ENCODE results near the gene PGM1. TPM values are rescaled to one million over a fixed set of nuclear protein-coding genes. Genes with fewer than 3 reads are reported as not detected.

The PGM1 gene
- total RNA-seq, 2 donors from 2014 or later, result 34.1 to 36.1 TPM

DNA sequence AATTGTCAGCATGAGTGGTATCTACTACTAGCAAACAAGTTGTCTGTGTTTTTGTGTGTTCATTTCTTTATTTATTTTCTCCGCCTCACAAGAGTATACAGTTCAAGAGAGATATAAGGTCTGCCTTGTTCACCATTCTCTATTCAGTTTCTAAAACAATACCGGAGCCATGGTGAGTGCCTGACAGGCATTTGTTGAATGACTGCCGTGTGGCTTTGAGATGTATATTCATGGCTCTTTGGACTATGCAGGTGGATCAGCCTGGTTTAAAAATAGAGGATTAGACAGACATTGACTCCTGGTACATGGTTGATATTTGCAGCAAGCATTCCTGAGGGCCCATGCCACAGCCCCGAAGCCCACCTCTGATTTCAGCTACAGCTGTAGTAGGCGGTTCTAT is 89.7 kb downstream of the PGM1 start:
- no peak for ATAC-seq (replicated peaks in 1 of 2)
- H3K36me3 Mint-ChIP-seq (ENCODE audit: insufficient read depth in 2 of 2), result peaks cover 0 to 3% of the 10 kb centered on the region in 2 donors
- H3K4me3 Mint-ChIP-seq, result no peak overlapping the region
- no peaks in the 10 kb centered on the region for H3K4me1 Mint-ChIP-seq (ENCODE audit: low read depth)
- no peak for DNase-seq
- no peak overlapping the region for H3K27ac Mint-ChIP-seq
- peaks cover 0 to 6% of the 10 kb centered on the region in 2 donors for H3K9me3 Mint-ChIP-seq
- H3K27me3 Mint-ChIP-seq (ENCODE audit: low read depth), result peaks cover 9% of the 10 kb centered on the region

DNA sequence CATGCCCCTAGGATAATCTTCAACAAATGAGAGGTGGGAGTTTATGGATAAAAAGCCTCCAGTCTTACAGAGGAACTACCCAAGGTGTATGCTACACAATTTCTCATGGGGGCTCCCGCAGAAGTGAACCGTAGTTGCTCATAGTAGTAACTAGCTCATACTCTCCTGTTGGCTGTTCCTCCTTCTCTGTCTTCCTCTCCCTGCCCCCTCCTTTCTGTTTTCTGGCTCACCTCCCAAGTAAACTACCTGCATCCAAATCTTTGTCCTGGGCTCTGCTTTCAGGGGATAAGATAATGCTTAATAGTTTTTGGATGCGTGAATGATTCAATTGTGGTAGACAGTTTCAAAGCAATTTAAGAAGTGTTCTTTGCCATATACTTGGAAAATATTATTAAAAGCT is 90.5 kb downstream of the PGM1 start:
- DNase-seq, result no peak
- H3K4me1 Mint-ChIP-seq (ENCODE audit: low read depth), result no peaks in the 10 kb centered on the region
- peaks cover 0 to 6% of the 10 kb centered on the region in 2 donors for H3K9me3 Mint-ChIP-seq
- no peak for ATAC-seq (replicated peaks in 1 of 2)
- H3K4me3 Mint-ChIP-seq, result no peak overlapping the region
- H3K27ac Mint-ChIP-seq, result no peak overlapping the region
- H3K36me3 Mint-ChIP-seq (ENCODE audit: insufficient read depth in 2 of 2), result peaks cover 0 to 3% of the 10 kb centered on the region in 2 donors
- peaks cover 9% of the 10 kb centered on the region for H3K27me3 Mint-ChIP-seq (ENCODE audit: low read depth)

DNA sequence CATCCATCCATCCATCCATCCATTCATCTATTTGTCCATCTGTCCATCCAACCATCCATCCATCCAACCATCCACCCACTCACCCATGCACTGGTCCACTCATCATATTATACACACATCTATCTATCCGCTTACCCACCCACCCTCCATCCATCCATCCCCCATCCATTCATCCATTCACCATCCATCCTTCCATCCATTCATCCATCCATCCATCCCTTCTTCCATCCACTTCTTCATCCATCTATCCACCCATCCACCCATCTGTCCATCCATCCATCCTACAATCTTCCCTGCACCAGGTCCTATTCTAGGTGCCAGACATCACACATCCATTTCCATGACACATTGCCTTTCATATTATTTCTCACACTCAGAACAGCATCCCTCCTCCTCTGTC is 93.5 kb downstream of the PGM1 start:
- DNase-seq, result no peak
- ATAC-seq (replicated peaks in 1 of 2), result no peak
- no peaks in the 10 kb centered on the region for H3K9me3 Mint-ChIP-seq
- H3K27me3 Mint-ChIP-seq (ENCODE audit: low read depth), result peaks cover 9% of the 10 kb centered on the region
- no peak overlapping the region for H3K27ac Mint-ChIP-seq
- H3K4me3 Mint-ChIP-seq, result no peak overlapping the region
- H3K36me3 Mint-ChIP-seq (ENCODE audit: insufficient read depth in 2 of 2), result no peaks in the 10 kb centered on the region
- no peaks in the 10 kb centered on the region for H3K4me1 Mint-ChIP-seq (ENCODE audit: low read depth)

DNA sequence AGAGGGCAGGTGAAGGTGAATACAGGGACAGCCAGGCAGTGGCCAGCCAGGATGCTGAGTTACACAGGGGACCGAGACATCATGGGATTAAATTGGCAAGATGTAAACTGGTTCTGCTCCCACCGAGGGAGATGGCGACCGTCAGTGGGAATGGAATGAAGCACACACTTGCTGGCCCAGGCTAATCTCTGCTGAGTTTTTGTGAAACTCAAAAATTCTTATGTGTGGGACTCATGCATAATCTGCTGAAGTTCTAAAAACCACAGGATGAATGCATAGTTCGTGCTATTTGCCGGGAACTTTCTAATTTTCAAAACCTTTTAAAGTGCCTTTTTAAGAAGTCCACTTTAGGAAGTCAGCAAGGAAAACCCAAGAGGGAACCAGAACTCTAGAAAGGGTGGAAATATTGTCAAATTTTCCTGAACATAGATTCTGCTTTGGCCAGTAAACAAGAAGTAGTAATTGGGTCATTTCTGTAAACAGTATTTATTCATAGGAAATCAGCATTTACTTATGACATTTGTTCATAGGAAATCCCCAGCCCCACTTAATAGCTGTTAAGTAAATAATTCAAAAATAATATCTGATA is 95.2 kb downstream of the PGM1 start:
- Mint-ChIP-seq H3K9me3 (no peaks in the 10 kb centered on the region), H3K36me3 (ENCODE audit: insufficient read depth in 2 of 2) (no peaks in the 10 kb centered on the region), H3K4me3 (no peak overlapping the region), H3K27ac (no peak overlapping the region), H3K27me3 (ENCODE audit: low read depth) (peaks cover 9% of the 10 kb centered on the region), H3K4me1 (ENCODE audit: low read depth) (peaks cover 4% of the 10 kb centered on the region)
- DNase-seq (no peak), ATAC-seq (replicated peaks in 1 of 2) (no peak)

DNA sequence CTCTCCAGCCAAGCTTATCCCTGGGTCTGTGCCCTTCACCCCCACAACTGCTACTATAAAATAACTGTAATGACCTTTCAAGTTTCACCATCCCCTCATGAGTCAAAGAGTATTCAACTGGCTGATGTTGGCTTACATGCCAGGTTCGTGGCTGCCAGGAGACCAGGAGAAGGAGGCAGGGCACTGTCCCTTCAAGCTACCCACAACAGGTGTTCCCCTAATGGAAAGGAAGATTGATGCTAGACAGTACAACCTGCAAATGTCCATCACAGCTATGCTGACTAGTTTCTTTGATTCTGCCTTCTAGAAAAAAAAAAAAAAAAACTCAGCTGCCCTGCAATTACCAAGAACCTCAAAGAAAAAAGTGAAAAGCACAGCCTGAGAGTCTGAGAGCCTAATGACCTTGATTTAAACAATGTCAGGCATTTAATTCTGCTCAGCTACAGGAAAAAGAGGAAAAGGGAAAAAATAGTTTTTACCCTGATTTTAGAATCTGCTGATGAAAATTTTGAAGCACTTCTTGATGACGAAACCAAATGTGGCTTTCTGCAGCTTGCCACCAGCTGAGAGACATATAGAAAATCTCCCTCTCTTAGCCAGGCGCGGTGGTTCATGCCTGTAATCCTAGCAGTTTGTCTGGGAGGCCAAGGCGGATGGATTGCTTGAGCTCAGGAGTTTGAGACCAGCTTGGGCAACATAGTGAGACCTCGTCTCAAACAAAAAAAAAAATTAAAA is 97.9 kb downstream of the PGM1 start:
- ATAC-seq (replicated peaks in 1 of 2) (no peak), DNase-seq (no peak)
- H3K4me3 Mint-ChIP-seq, result no peak overlapping the region
- peaks cover 4% of the 10 kb centered on the region for H3K4me1 Mint-ChIP-seq (ENCODE audit: low read depth)
- no peaks in the 10 kb centered on the region for H3K36me3 Mint-ChIP-seq (ENCODE audit: insufficient read depth in 2 of 2)
- H3K9me3 Mint-ChIP-seq, result no peaks in the 10 kb centered on the region
- H3K27me3 Mint-ChIP-seq (ENCODE audit: low read depth), result peaks cover 9% of the 10 kb centered on the region
- peak overlapping the region; percentile 16 for H3K27ac Mint-ChIP-seq

DNA sequence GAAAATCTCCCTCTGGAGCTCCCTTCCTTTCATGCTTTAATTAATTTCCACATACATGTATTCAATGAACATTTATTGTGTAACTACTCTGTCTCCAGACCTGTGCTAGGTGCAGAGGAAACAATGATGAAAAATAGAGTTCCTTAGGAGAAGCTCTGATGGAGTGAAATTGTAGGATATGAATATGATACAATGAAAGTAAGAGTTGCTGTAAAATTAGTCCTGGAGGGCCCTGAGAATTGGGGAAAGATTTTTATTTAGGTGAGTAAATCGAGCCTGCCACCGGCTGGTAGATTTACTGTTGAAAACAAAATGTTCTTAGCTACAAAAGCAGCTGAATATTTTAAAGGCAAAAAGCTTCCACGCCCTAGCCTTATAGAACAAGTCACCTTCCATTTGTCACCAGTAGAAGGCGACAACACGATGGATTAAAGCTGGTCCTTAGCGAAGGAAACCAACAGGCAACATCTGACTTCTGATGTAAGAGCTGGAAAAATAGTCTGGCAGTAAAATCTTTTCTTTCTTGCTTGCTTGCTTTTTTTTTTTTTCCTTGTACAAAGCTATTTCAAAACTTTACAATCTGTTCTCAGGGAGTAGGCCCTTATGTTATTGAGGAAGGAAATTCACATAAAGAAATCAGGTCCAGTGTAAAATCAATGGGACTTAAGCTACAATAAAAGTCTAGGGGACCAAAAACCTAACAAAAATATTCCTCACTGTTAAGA is 98.7 kb downstream of the PGM1 start:
- no peak overlapping the region for H3K27ac Mint-ChIP-seq
- no peak overlapping the region for H3K4me3 Mint-ChIP-seq
- peak; percentile 32 to 47 for DNase-seq
- no peaks in the 10 kb centered on the region for H3K9me3 Mint-ChIP-seq
- H3K4me1 Mint-ChIP-seq (ENCODE audit: low read depth), result peaks cover 4% of the 10 kb centered on the region
- peak; percentile 78 to 81 for ATAC-seq (replicated peaks in 1 of 2)
- peaks cover 4% of the 10 kb centered on the region for H3K27me3 Mint-ChIP-seq (ENCODE audit: low read depth)
- no peaks in the 10 kb centered on the region for H3K36me3 Mint-ChIP-seq (ENCODE audit: insufficient read depth in 2 of 2)

DNA sequence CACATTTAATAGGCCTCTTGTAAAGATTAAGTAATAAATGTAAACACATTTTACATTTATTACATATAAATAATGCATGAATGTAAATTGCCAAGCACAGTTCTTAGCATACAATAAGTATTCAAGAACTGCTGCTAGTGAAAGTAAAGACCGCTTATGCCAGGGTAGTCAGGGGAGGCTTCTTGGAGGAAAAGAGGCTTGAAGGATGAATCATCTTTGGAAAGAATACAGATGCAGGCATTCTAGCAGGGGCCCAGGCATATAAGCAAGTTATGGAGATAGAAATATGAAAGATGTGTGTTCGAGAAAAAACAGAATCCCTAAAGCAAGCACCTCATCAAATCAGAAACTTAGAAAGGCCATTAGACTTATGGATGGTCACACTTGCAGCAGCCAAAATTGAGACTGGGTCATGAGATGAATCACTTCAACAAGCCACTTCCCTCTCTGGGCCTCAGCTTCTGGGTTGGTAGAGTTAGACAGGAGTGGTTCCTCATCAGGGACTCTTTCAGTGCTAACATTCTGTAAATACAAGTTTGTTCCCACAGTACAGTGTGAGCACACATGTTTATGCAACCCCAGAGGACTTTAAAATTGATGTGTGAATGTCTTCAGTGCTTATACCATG is 100.8 kb downstream of the PGM1 start:
- Mint-ChIP-seq H3K27me3 (ENCODE audit: low read depth) (no peaks in the 10 kb centered on the region), H3K27ac (no peak overlapping the region)

DNA sequence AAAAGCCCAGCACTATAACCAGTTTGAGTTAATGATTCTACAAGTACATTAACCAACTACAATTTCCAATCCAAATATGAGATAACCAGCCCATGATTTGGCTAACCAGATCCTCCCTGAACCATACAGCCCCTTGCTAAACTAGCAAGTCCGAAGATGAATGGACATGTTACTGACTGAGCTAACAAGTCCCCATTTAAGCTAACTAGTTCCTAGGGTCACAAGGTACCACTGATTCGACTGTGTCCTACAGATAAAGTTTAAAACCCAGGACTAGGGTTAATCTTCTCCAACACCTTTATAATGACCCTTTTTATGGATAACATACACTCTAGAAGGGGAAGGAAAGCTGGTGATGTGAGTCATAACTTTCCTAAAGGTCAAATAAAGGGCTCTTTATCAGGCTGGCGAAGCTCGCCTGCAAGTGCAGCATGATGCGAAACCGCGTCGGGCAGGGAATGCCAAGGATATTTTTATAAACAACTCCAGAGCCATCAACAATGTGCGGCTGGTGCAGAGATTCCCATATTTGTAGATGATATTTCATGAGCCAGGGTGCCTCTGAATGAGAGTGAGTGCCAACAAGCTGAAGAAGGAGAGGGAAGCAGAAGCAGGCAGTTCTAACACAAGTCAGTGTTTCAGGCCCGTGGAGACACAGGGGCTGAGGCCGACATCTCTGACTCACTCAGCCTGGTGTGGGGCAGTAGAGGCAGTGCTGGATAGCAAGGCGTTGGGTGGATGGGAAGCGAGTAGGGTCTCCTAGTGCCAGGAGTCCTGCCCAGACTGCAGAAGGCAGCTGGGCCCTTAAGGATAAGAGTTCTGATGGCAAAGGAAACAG is 105.0 kb downstream of the PGM1 start:
- no peaks in the 10 kb centered on the region for H3K27me3 Mint-ChIP-seq (ENCODE audit: low read depth)
- H3K9me3 Mint-ChIP-seq, result no peaks in the 10 kb centered on the region
- H3K4me3 Mint-ChIP-seq, result no peak overlapping the region
- ATAC-seq (replicated peaks in 1 of 2) (no peak), DNase-seq (no peak)
- no peak overlapping the region for H3K27ac Mint-ChIP-seq
- H3K36me3 Mint-ChIP-seq (ENCODE audit: insufficient read depth in 2 of 2), result no peaks in the 10 kb centered on the region
- no peaks in the 10 kb centered on the region for H3K4me1 Mint-ChIP-seq (ENCODE audit: low read depth)

More for the DNA sequence above, 100.8 kb downstream of the PGM1 start:
- Mint-ChIP-seq H3K9me3 (no peaks in the 10 kb centered on the region), H3K4me3 (no peak overlapping the region), H3K36me3 (ENCODE audit: insufficient read depth in 2 of 2) (no peaks in the 10 kb centered on the region), H3K4me1 (ENCODE audit: low read depth) (peaks cover 4% of the 10 kb centered on the region)
- DNase-seq (no peak), ATAC-seq (replicated peaks in 1 of 2) (no peak)

DNA sequence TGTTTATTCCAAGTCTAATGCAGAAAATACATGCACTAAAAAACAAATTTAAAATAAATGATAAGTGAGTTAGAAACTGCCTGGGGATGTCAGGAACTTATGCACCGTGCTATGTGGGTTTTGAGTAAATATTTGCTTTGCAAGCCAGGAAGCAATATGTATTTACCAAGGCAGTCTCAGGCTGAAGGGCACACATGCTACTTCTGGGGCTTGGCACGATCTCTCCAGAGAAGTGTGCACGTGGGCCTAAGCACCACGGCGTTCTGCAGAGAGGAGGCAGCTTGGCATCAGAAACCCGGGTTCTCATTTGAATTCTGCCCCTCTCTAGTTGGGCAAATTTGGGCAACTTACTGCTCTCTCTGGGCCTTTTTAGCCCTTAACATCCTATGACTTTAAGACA is 108.0 kb downstream of the PGM1 start:
- H3K4me3 Mint-ChIP-seq, result no peak overlapping the region
- no peak for DNase-seq
- no peak for ATAC-seq (replicated peaks in 1 of 2)
- no peaks in the 10 kb centered on the region for H3K4me1 Mint-ChIP-seq (ENCODE audit: low read depth)
- no peaks in the 10 kb centered on the region for H3K9me3 Mint-ChIP-seq
- H3K27me3 Mint-ChIP-seq (ENCODE audit: low read depth), result peaks cover 2% of the 10 kb centered on the region
- H3K36me3 Mint-ChIP-seq (ENCODE audit: insufficient read depth in 2 of 2), result no peaks in the 10 kb centered on the region
- no peak overlapping the region for H3K27ac Mint-ChIP-seq

DNA sequence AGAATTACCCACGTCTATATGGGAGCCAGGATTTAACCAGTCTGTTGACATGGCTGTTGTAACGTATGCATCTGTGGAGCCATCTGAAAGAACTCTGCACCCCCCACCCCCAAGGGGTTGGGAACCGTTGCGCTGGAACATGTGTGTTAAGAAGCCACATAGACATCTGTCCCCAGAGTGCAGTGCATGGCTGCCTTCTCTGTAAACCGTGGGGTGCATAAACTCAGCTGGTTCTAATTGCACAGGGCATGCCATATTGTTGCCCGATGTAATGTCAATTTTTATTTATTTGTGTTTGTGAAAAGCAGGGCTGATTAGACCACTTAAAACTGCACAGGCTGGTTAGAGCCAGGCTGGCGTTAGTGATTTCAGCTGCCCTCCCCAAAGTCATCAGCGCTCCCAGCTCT is 110.5 kb downstream of the PGM1 start:
- Mint-ChIP-seq H3K27ac (no peak overlapping the region), H3K27me3 (ENCODE audit: low read depth) (peaks cover 6% of the 10 kb centered on the region), H3K9me3 (no peaks in the 10 kb centered on the region), H3K4me3 (no peak overlapping the region), H3K4me1 (ENCODE audit: low read depth) (no peaks in the 10 kb centered on the region), H3K36me3 (ENCODE audit: insufficient read depth in 2 of 2) (no peaks in the 10 kb centered on the region)
- ATAC-seq (replicated peaks in 1 of 2) (no peak), DNase-seq (no peak)

DNA sequence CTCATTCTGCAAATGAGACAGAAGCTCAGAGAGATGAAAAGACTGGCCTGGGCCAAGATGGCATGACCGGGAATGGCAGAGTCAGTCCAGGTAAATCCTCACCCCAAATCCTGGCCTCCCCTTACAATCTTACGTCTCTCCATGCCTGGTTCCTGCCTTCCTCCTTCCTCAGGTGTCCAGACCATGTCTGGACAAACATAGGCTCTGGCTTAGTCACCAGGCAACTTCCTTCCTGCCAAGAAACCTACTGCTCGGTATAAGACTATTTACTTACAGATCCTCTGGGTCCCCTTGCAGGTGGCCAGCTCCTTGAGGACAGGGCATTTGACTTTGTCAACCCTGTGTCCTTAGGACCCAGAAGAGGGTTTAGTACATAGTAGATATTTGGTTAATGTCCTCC is 111.2 kb downstream of the PGM1 start:
- ATAC-seq (replicated peaks in 1 of 2) (no peak), DNase-seq (no peak)
- Mint-ChIP-seq H3K9me3 (no peaks in the 10 kb centered on the region), H3K4me1 (ENCODE audit: low read depth) (no peaks in the 10 kb centered on the region), H3K36me3 (ENCODE audit: insufficient read depth in 2 of 2) (no peaks in the 10 kb centered on the region), H3K4me3 (no peak overlapping the region), H3K27me3 (ENCODE audit: low read depth) (peaks cover 13% of the 10 kb centered on the region), H3K27ac (no peak overlapping the region)

DNA sequence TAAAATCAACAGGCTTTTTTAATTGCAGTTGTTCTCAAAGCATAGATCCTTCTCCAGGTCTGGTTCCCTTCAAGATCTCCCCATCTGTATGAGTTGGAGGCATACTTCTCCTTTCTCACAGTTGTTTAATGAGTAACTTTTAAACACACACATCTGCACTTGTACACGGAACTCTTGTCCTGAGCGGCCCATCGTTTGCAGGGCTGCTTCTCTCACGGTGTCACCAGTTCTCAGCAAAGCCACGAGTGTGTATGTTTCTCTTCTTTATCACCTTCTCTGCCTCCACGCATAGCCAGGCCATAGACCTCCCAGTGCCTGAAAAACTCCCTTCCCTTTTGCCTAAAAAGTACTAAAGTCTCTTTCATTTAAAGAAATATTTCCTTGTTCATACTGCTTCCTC is 111.9 kb downstream of the PGM1 start:
- ATAC-seq (replicated peaks in 1 of 2), result no peak
- Mint-ChIP-seq H3K27me3 (ENCODE audit: low read depth) (peaks cover 13% of the 10 kb centered on the region), H3K4me3 (no peak overlapping the region), H3K27ac (no peak overlapping the region), H3K36me3 (ENCODE audit: insufficient read depth in 2 of 2) (no peaks in the 10 kb centered on the region), H3K9me3 (no peaks in the 10 kb centered on the region), H3K4me1 (ENCODE audit: low read depth) (no peaks in the 10 kb centered on the region)
- DNase-seq, result no peak

Measured in activated T-cell treated with anti-CD3 and anti-CD28 coated beads, Interleukin-2, amount 50 U/mL, for 72 hours (primary cell).